ENCODE results near the gene FNBP1L.

DNA sequence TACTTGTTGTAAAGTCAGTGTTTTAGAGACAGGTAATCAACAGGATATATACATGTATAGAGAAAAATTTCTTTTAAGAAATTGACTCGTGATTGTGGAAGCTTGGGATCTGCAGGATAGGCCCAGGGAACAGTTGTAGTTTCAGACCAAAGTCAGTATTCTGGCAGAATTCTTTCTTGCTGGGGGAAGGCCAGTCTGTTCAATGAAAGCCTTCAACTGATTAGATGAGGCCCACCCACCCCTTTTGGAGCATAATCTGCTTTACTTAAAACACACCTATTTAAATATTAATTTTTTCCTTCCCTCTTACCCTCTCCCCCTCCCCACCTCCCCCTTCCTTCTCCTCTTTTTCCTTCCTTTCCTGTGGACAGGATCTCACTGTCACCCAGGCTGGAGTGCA, 48.0 kb downstream of the FNBP1L start:
- TF ChIP-seq EED (IDR thresholded peaks at IDR 0.05; ENCODE audit: low read depth) (no peak), POLR2AphosphoS5 (IDR thresholded peaks at IDR 0.05; ENCODE audit: low read length) (no peak), USF1 (IDR thresholded peaks at IDR 0.05; ENCODE audit: borderline replicate concordance, extremely low read length, insufficient read depth, low read depth, low read length) (no peak), GABPA (IDR thresholded peaks at IDR 0.05; ENCODE audit: low read depth) (no peak), RAD21 (IDR thresholded peaks at IDR 0.05; ENCODE audit: insufficient read depth, low read depth, low read length) (no peak), TARDBP (IDR thresholded peaks at IDR 0.05; ENCODE audit: borderline replicate concordance) (no peak)
- TF ChIP-seq, protein P1, sequence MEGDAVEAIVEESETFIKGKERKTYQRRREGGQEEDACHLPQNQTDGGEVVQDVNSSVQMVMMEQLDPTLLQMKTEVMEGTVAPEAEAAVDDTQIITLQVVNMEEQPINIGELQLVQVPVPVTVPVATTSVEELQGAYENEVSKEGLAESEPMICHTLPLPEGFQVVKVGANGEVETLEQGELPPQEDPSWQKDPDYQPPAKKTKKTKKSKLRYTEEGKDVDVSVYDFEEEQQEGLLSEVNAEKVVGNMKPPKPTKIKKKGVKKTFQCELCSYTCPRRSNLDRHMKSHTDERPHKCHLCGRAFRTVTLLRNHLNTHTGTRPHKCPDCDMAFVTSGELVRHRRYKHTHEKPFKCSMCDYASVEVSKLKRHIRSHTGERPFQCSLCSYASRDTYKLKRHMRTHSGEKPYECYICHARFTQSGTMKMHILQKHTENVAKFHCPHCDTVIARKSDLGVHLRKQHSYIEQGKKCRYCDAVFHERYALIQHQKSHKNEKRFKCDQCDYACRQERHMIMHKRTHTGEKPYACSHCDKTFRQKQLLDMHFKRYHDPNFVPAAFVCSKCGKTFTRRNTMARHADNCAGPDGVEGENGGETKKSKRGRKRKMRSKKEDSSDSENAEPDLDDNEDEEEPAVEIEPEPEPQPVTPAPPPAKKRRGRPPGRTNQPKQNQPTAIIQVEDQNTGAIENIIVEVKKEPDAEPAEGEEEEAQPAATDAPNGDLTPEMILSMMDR (IDR thresholded peaks at IDR 0.05 in 2 of 3, conservative IDR thresholded peaks at IDR 0.05 in 1 of 3; ENCODE audit: control insufficient read depth in 2 of 3, extremely low read depth in 1 of 3, insufficient read depth in 1 of 3, low read depth in 3 of 3, low read length in 3 of 3) = no peak
- TF ChIP-seq, protein P2, sequence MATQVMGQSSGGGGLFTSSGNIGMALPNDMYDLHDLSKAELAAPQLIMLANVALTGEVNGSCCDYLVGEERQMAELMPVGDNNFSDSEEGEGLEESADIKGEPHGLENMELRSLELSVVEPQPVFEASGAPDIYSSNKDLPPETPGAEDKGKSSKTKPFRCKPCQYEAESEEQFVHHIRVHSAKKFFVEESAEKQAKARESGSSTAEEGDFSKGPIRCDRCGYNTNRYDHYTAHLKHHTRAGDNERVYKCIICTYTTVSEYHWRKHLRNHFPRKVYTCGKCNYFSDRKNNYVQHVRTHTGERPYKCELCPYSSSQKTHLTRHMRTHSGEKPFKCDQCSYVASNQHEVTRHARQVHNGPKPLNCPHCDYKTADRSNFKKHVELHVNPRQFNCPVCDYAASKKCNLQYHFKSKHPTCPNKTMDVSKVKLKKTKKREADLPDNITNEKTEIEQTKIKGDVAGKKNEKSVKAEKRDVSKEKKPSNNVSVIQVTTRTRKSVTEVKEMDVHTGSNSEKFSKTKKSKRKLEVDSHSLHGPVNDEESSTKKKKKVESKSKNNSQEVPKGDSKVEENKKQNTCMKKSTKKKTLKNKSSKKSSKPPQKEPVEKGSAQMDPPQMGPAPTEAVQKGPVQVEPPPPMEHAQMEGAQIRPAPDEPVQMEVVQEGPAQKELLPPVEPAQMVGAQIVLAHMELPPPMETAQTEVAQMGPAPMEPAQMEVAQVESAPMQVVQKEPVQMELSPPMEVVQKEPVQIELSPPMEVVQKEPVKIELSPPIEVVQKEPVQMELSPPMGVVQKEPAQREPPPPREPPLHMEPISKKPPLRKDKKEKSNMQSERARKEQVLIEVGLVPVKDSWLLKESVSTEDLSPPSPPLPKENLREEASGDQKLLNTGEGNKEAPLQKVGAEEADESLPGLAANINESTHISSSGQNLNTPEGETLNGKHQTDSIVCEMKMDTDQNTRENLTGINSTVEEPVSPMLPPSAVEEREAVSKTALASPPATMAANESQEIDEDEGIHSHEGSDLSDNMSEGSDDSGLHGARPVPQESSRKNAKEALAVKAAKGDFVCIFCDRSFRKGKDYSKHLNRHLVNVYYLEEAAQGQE (IDR thresholded peaks at IDR 0.05; ENCODE audit: low read depth, low read length) = no peak
- TF ChIP-seq, protein P3, sequence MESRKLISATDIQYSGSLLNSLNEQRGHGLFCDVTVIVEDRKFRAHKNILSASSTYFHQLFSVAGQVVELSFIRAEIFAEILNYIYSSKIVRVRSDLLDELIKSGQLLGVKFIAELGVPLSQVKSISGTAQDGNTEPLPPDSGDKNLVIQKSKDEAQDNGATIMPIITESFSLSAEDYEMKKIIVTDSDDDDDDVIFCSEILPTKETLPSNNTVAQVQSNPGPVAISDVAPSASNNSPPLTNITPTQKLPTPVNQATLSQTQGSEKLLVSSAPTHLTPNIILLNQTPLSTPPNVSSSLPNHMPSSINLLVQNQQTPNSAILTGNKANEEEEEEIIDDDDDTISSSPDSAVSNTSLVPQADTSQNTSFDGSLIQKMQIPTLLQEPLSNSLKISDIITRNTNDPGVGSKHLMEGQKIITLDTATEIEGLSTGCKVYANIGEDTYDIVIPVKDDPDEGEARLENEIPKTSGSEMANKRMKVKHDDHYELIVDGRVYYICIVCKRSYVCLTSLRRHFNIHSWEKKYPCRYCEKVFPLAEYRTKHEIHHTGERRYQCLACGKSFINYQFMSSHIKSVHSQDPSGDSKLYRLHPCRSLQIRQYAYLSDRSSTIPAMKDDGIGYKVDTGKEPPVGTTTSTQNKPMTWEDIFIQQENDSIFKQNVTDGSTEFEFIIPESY (IDR thresholded peaks at IDR 0.05) = no peak

Measured in GM12878 (cell line).